H9 (cell line): ENCODE results near the gene TRAF7. TPM values are rescaled to one million over a fixed set of nuclear protein-coding genes. Genes with fewer than 3 reads are reported as not detected.

ENCODE experiments used
- DNase-seq: peaks from one replicate; pipeline ENCODE4 v3.0.0-alpha.2; 2017
- H2AFZ ChIP-seq: one replicate; pipeline ENCODE4 v1.6.1; 2013; ENCODE audit warnings: mild to moderate bottlenecking, low read length, control low read depth, moderate library complexity
- H2AK5ac ChIP-seq: 2 replicates; pipeline ENCODE4 v1.6.1; 2013; ENCODE audit warnings: low read length, control low read depth, mixed read lengths; ENCODE audit not compliant: insufficient read length
- H2BK120ac ChIP-seq: one replicate; pipeline ENCODE4 v1.6.1; 2013; ENCODE audit warnings: low read depth, mild to moderate bottlenecking, low read length, control low read depth, inconsistent platforms; ENCODE audit not compliant: poor library complexity, severe bottlenecking
- H2BK12ac ChIP-seq: 2 replicates; pipeline ENCODE4 v1.6.1; 2013; ENCODE audit warnings: low read length, control low read depth, mixed read lengths, low read depth; ENCODE audit not compliant: insufficient read length
- H2BK15ac ChIP-seq: 2 replicates; pipeline ENCODE4 v1.6.1; 2013; ENCODE audit warnings: low read depth, low read length, control low read depth
- H2BK20ac ChIP-seq: one replicate; pipeline ENCODE4 v1.6.1; 2013; ENCODE audit warnings: low read depth, mild to moderate bottlenecking, low read length, control low read depth, inconsistent platforms; ENCODE audit not compliant: poor library complexity, severe bottlenecking
- H2BK5ac ChIP-seq: 2 replicates; pipeline ENCODE4 v1.6.1; 2013; ENCODE audit warnings: low read length, control low read depth, mixed read lengths; ENCODE audit not compliant: insufficient read length
- H3K14ac ChIP-seq: 2 replicates; pipeline ENCODE4 v1.6.1; 2013; ENCODE audit warnings: low read length, control low read depth; ENCODE audit not compliant: insufficient read depth
- H3K18ac ChIP-seq: 2 replicates; pipeline ENCODE4 v1.6.1; 2013; ENCODE audit warnings: low read depth, mild to moderate bottlenecking, mixed read lengths, low read length, control low read depth; ENCODE audit not compliant: insufficient read length
- H3K23ac ChIP-seq: 2 replicates; pipeline ENCODE4 v1.6.1; 2013; ENCODE audit warnings: low read length, control low read depth, mixed read lengths, low read depth; ENCODE audit not compliant: insufficient read length
- H3K23me2 ChIP-seq: 2 replicates; pipeline ENCODE4 v1.6.1; 2013; ENCODE audit warnings: low read depth, mild to moderate bottlenecking, mixed read lengths, low read length, control low read depth; ENCODE audit not compliant: insufficient read length, poor library complexity, severe bottlenecking
- H3K27ac ChIP-seq: 2 replicates; pipeline ENCODE4 v1.5.1; 2013; ENCODE audit warnings: low read length, control low read depth, mixed read lengths, low read depth; ENCODE audit not compliant: insufficient read length
- H3K27me3 ChIP-seq: 2 replicates; pipeline ENCODE4 v1.6.1; 2013; ENCODE audit warnings: low read length, control low read depth, inconsistent platforms; ENCODE audit not compliant: insufficient read depth
- H3K4ac ChIP-seq: 2 replicates; pipeline ENCODE4 v1.6.1; 2013; ENCODE audit warnings: low read depth, mild to moderate bottlenecking, control low read depth, inconsistent platforms, low read length, moderate library complexity
- H3K4me1 ChIP-seq: 2 replicates; pipeline ENCODE4 v1.6.1; 2013; ENCODE audit warnings: low read length, control low read depth, inconsistent platforms; ENCODE audit not compliant: insufficient read depth
- H3K4me2 ChIP-seq: 2 replicates; pipeline ENCODE4 v1.6.1; 2013; ENCODE audit warnings: low read length, control low read depth, mixed read lengths; ENCODE audit not compliant: insufficient read length, insufficient read depth
- H3K56ac ChIP-seq: 2 replicates; pipeline ENCODE4 v1.6.1; 2013; ENCODE audit warnings: low read depth, mild to moderate bottlenecking, mixed read lengths, low read length, control low read depth; ENCODE audit not compliant: insufficient read length
- H3K79me1 ChIP-seq: 2 replicates; pipeline ENCODE4 v1.6.1; 2013; ENCODE audit warnings: low read depth, mild to moderate bottlenecking, moderate library complexity, low read length, control low read depth, inconsistent platforms; ENCODE audit not compliant: insufficient read depth, poor library complexity, severe bottlenecking
- H3K79me2 ChIP-seq: 2 replicates; pipeline ENCODE4 v1.6.1; 2013; ENCODE audit warnings: low read length, control low read depth, inconsistent platforms; ENCODE audit not compliant: insufficient read depth
- H3K9ac ChIP-seq: 2 replicates; pipeline ENCODE4 v1.6.1; 2013; ENCODE audit warnings: low read length, control low read depth, mixed read lengths; ENCODE audit not compliant: insufficient read length; ENCODE audit errors: extremely low read depth
- H3K9me3 ChIP-seq: one replicate; pipeline ENCODE4 v1.6.1; 2013; ENCODE audit warnings: low read depth, low read length, inconsistent platforms; ENCODE audit not compliant: control insufficient read depth
- H3T11ph ChIP-seq: one replicate; pipeline ENCODE4 v1.6.1; 2013; ENCODE audit warnings: mild to moderate bottlenecking, low read length, control low read depth, inconsistent platforms
- H4K20me1 ChIP-seq: one replicate; pipeline ENCODE4 v1.6.1; 2013; ENCODE audit not compliant: control insufficient read depth, insufficient read length, insufficient read depth
- H4K5ac ChIP-seq: 2 replicates; pipeline ENCODE4 v1.6.1; 2013; ENCODE audit warnings: low read depth, mild to moderate bottlenecking, mixed read lengths, low read length, control low read depth; ENCODE audit not compliant: insufficient read length
- H4K8ac ChIP-seq: replicated peaks from 2 replicates; pipeline ENCODE4 v1.6.1; 2013; ENCODE audit warnings: low read length, control low read depth, mixed read lengths, low read depth; ENCODE audit not compliant: insufficient read length
- H4K91ac ChIP-seq: 2 replicates; pipeline ENCODE4 v1.6.1; 2013; ENCODE audit warnings: low read depth, mild to moderate bottlenecking, moderate library complexity, mixed read lengths, low read length, control low read depth; ENCODE audit not compliant: insufficient read length
- H3K27ac Mint-ChIP-seq, 3 experiments: 2 replicates in 2 of 3; 3 replicates in 1 of 3; pipeline ENCODE4 v1.8.0; 2020 to 2021; ENCODE audit warnings: mixed read lengths in 3 of 3, mild to moderate bottlenecking in 1 of 3, moderate library complexity in 1 of 3
- H3K27me3 Mint-ChIP-seq: 2 replicates; pipeline ENCODE4 v1.8.0; 2021; ENCODE audit warnings: low read depth, mild to moderate bottlenecking, moderate library complexity, mixed read lengths
- H3K36me3 Mint-ChIP-seq, 3 experiments: 2 replicates in 2 of 3; 3 replicates in 1 of 3; pipeline ENCODE4 v1.8.0; 2020 to 2021; ENCODE audit warnings: low read depth in 3 of 3, mixed read lengths in 3 of 3; ENCODE audit not compliant: insufficient read depth in 1 of 3
- H3K4me1 Mint-ChIP-seq, 2 experiments: 2 replicates each; pipeline ENCODE4 v1.8.0; 2020; ENCODE audit warnings: mixed read lengths in 2 of 2
- H3K4me3 Mint-ChIP-seq, 2 experiments: 2 replicates in 1 of 2; 3 replicates in 1 of 2; pipeline ENCODE4 v1.8.0; 2020 to 2021; ENCODE audit warnings: mild to moderate bottlenecking in 2 of 2, mixed read lengths in 2 of 2, moderate library complexity in 1 of 2
- H3K9me3 Mint-ChIP-seq, 2 experiments: 2 replicates in 1 of 2; 3 replicates in 1 of 2; pipeline ENCODE4 v1.8.0; 2020; ENCODE audit warnings: mild to moderate bottlenecking in 2 of 2, mixed read lengths in 2 of 2, moderate library complexity in 1 of 2
- WGBS: extraction: QIAGEN DNeasy Blood & Tissue Kit; methylation state at CpG from one replicate; pipeline ENCODE4 v1.1.7; 2013; ENCODE audit warnings: missing lambda C conversion rate, low lambda C conversion rate, mixed read lengths; ENCODE audit not compliant: insufficient read length; ENCODE audit errors: extremely low coverage; 5-methylcytosine and 5-hydroxymethylcytosine counted together
- total RNA-seq: library from RNA; stranded (reverse); gene quantifications from 2 replicates; pipeline ENCODE4 v1.2.1, GENCODE V29; 2021
- TF ChIP-seq, protein P1 (sequence below): fragments of 200-600 bp; sonication (generic); conservative IDR thresholded peaks from 3 replicates; pipeline ENCODE4 v1.8.0; 2021; ENCODE audit warnings: antibody characterized with exemption, mild to moderate bottlenecking

The TRAF7 gene
- total RNA-seq, 1 experiment from 2014 or later: 108 TPM

DNA sequence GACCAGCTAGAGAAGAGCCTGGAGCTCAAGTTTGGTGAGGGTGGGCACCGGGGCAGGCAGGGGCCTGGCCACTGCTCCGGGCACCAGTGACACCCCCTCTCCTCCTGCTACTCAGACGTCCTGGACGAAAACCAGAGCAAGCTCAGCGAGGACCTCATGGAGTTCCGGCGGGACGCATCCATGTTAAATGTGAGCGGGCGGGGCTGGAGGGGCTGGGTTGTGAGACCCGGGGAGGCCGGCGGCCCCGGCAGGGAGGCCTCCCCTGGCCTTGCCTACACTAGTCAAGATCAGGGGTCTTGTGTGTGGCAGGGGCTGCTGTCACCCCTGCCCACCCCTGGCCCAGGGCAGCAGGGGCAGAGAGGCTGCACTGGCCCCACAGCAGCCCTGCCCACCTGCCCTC is 17.8 kb downstream of the TRAF7 start:
- Histone ChIP-seq H2BK15ac (no peak overlapping the region), H3K79me2 (no peaks in the 10 kb centered on the region), H2AFZ (no peak overlapping the region), H3K56ac (no peak overlapping the region), H2BK20ac (no peak overlapping the region), H2BK12ac (no peak overlapping the region), H4K5ac (no peak overlapping the region), H2BK5ac (no peak overlapping the region), H3K9ac (no peak overlapping the region), H3T11ph (no peak overlapping the region), H2AK5ac (no peak overlapping the region), H3K9me3 (no peaks in the 10 kb centered on the region), H3K27ac (no peak overlapping the region), H4K20me1 (peaks cover 2% of the 10 kb centered on the region), H3K79me1 (no peaks in the 10 kb centered on the region), H3K4me1 (no peaks in the 10 kb centered on the region), H3K18ac (no peak overlapping the region), H3K14ac (no peak overlapping the region), H3K27me3 (no peaks in the 10 kb centered on the region), H2BK120ac (no peak overlapping the region), H4K8ac (no peak overlapping the region), H3K23me2 (peaks cover 4% of the 10 kb centered on the region), H3K23ac (no peak overlapping the region), H4K91ac (no peak overlapping the region), H3K4me2 (no peak overlapping the region), H3K4ac (no peak overlapping the region)
- Mint-ChIP-seq H3K4me1 (no peaks in the 10 kb centered on the region), H3K27ac (peak overlapping the region in 2 of 3 experiments; percentile 70 to 92; a peak in 2 of 7 replicates), H3K9me3 (no peaks in the 10 kb centered on the region), H3K4me3 (no peak overlapping the region; a peak in 1 of 5 replicates), H3K27me3 (no peaks in the 10 kb centered on the region), H3K36me3 (peaks cover 11 to 47% (median 43%) of the 10 kb centered on the region in 3 experiments)
- DNase-seq: no peak
- TF ChIP-seq, protein P1, sequence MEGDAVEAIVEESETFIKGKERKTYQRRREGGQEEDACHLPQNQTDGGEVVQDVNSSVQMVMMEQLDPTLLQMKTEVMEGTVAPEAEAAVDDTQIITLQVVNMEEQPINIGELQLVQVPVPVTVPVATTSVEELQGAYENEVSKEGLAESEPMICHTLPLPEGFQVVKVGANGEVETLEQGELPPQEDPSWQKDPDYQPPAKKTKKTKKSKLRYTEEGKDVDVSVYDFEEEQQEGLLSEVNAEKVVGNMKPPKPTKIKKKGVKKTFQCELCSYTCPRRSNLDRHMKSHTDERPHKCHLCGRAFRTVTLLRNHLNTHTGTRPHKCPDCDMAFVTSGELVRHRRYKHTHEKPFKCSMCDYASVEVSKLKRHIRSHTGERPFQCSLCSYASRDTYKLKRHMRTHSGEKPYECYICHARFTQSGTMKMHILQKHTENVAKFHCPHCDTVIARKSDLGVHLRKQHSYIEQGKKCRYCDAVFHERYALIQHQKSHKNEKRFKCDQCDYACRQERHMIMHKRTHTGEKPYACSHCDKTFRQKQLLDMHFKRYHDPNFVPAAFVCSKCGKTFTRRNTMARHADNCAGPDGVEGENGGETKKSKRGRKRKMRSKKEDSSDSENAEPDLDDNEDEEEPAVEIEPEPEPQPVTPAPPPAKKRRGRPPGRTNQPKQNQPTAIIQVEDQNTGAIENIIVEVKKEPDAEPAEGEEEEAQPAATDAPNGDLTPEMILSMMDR: no peak
- no CpG with 5 or more reads among the region's 14 CpGs for WGBS
